IMR-90 (cell line): ENCODE measurements around the gene GMPR. TPM values are rescaled to one million over a fixed set of nuclear protein-coding genes. Genes with fewer than 3 reads are reported as not detected.

Experiments
- ATAC-seq: fragments of 200-7000 bp; cut with Tn5 transposase; 2 replicates; pipeline ENCODE4 v1.9.1; 2020; ENCODE audit warnings: low read depth, mild to moderate bottlenecking, moderate library complexity
- BruUV-seq: library from RNA; stranded (reverse); fragments of 400-500 nt; replicated peaks from 2 replicates; lab custom pipeline; 2021; lab: Mats Ljungman, UMichigan
- CTCF ChIA-PET: fragments of 300-600 bp; formaldehyde crosslinking; extraction: SDS; loops from one replicate; lab custom pipeline; 2021; ENCODE audit warnings: antibody characterized with exemption; lab: Yijun Ruan, JAX
- POLR2A ChIA-PET: fragments of 300-600 bp; sonication (Branson Sonifier 250); formaldehyde crosslinking; loops from one replicate; lab custom pipeline; 2022; ENCODE audit warnings: antibody characterized with exemption; ENCODE audit not compliant: unreplicated experiment; lab: Charles Lee
- DNase-seq: peaks from one replicate; pipeline ENCODE4 v3.0.0; 2013
- H2AFZ ChIP-seq: replicated peaks from 2 replicates; pipeline ENCODE3; 2013; ENCODE audit warnings: low read length, mild to moderate bottlenecking; ENCODE audit not compliant: poor library complexity
- H2AK5ac ChIP-seq: 2 replicates; pipeline ENCODE4 v1.6.1; 2013; ENCODE audit warnings: low read depth, low read length, inconsistent platforms
- H2AK9ac ChIP-seq: replicated peaks from 2 replicates; pipeline ENCODE3; 2013; ENCODE audit warnings: mild to moderate bottlenecking, low read depth, low read length, moderate library complexity; ENCODE audit not compliant: poor library complexity
- H2BK120ac ChIP-seq: 2 replicates; pipeline ENCODE4 v1.6.1; 2013; ENCODE audit warnings: low read depth, low read length, inconsistent platforms
- H2BK15ac ChIP-seq: 3 replicates; pipeline ENCODE4 v1.6.1; 2013; ENCODE audit warnings: low read depth, low read length, inconsistent platforms
- H2BK20ac ChIP-seq: 2 replicates; pipeline ENCODE4 v1.6.1; 2013; ENCODE audit warnings: low read depth, mild to moderate bottlenecking, inconsistent platforms, low read length, moderate library complexity
- H2BK5ac ChIP-seq: 2 replicates; pipeline ENCODE4 v1.6.1; 2013; ENCODE audit warnings: mild to moderate bottlenecking, low read depth, low read length, inconsistent platforms; ENCODE audit not compliant: poor library complexity, severe bottlenecking
- H3K14ac ChIP-seq: replicated peaks from 2 replicates; pipeline ENCODE4 v1.6.1; 2013; ENCODE audit warnings: low read depth, low read length, inconsistent platforms
- H3K18ac ChIP-seq: 2 replicates; pipeline ENCODE4 v1.6.1; 2013; ENCODE audit warnings: low read depth, low read length, control low read depth
- H3K23ac ChIP-seq: 2 replicates; pipeline ENCODE4 v1.6.1; 2013; ENCODE audit warnings: low read depth, low read length, inconsistent platforms
- H3K27ac ChIP-seq: 2 replicates; pipeline ENCODE4 v1.5.1; 2013; ENCODE audit warnings: mild to moderate bottlenecking, control low read depth, low read length; ENCODE audit not compliant: insufficient read depth
- H3K27me3 ChIP-seq: 2 replicates; pipeline ENCODE4 v1.6.1; 2013; ENCODE audit warnings: low read length; ENCODE audit not compliant: control insufficient read depth, insufficient read depth
- H3K36me3 ChIP-seq: 2 replicates; pipeline ENCODE4 v1.6.1; 2013; ENCODE audit warnings: low read length, mixed read lengths; ENCODE audit not compliant: control insufficient read depth, insufficient read depth
- H3K4ac ChIP-seq: 2 replicates; pipeline ENCODE4 v1.6.1; 2013; ENCODE audit warnings: low read depth, low read length, inconsistent platforms
- H3K4me1 ChIP-seq: 2 replicates; pipeline ENCODE4 v1.6.1; 2013; ENCODE audit warnings: low read length, mixed read lengths; ENCODE audit not compliant: control insufficient read depth, insufficient read depth
- H3K4me2 ChIP-seq: 2 replicates; pipeline ENCODE4 v1.6.1; 2013; ENCODE audit warnings: low read depth, mild to moderate bottlenecking, control low read depth, low read length, moderate library complexity
- H3K4me3 ChIP-seq: 2 replicates; pipeline ENCODE4 v1.5.1; 2013; ENCODE audit warnings: low read depth, mild to moderate bottlenecking, control low read depth, low read length, moderate library complexity; ENCODE audit not compliant: insufficient read depth
- H3K56ac ChIP-seq: 2 replicates; pipeline ENCODE4 v1.6.1; 2013; ENCODE audit warnings: low read length, inconsistent platforms; ENCODE audit not compliant: insufficient read depth; ENCODE audit errors: extremely low read depth
- H3K79me1 ChIP-seq, 2 experiments: 2 replicates each; pipeline ENCODE4 v1.6.1; 2013; ENCODE audit warnings: low read length in 2 of 2, inconsistent platforms in 1 of 2, low read depth in 1 of 2
- H3K9ac ChIP-seq: 2 replicates; pipeline ENCODE4 v1.6.1; 2013; ENCODE audit warnings: low read depth, low read length, control low read depth
- H3K9me1 ChIP-seq: 2 replicates; pipeline ENCODE4 v1.6.1; 2013; ENCODE audit warnings: low read length, inconsistent platforms; ENCODE audit not compliant: insufficient read depth
- H3K9me3 ChIP-seq: 2 replicates; pipeline ENCODE4 v1.6.1; 2013; ENCODE audit warnings: low read length; ENCODE audit not compliant: control insufficient read depth, insufficient read depth
- H4K20me1 ChIP-seq: 2 replicates; pipeline ENCODE4 v1.6.1; 2013; ENCODE audit warnings: low read length, inconsistent platforms; ENCODE audit not compliant: insufficient read depth
- H4K5ac ChIP-seq: 2 replicates; pipeline ENCODE4 v1.6.1; 2013; ENCODE audit warnings: mild to moderate bottlenecking, low read depth, low read length, control low read depth
- H4K8ac ChIP-seq, 2 experiments: 2 replicates each; pipeline ENCODE4 v1.6.1; 2013; ENCODE audit warnings: low read depth in 2 of 2, low read length in 2 of 2, control low read depth in 1 of 2, inconsistent platforms in 1 of 2
- H4K91ac ChIP-seq: 2 replicates; pipeline ENCODE4 v1.6.1; 2013; ENCODE audit warnings: low read depth, low read length, inconsistent platforms; ENCODE audit not compliant: insufficient read depth
- CEBPB ChIP-seq: IDR thresholded peaks from 2 replicates; pipeline ENCODE4 v1.6.1; 2012; ENCODE audit warnings: low read depth, low read length, improper control_type of control experiment
- CHD1 ChIP-seq: IDR thresholded peaks from 2 replicates; pipeline ENCODE4 v1.6.1; 2012; ENCODE audit warnings: low read depth, low read length, improper control_type of control experiment
- CTCF ChIP-seq: conservative IDR thresholded peaks from 2 replicates; pipeline ENCODE4 v1.5.1; 2012; ENCODE audit warnings: mild to moderate bottlenecking, low read depth, low read length, improper control_type of control experiment
- MAZ ChIP-seq: IDR thresholded peaks from 2 replicates; pipeline ENCODE4 v1.6.1; 2012; ENCODE audit warnings: low read depth, mild to moderate bottlenecking, low read length, improper control_type of control experiment, moderate library complexity, borderline replicate concordance
- MXI1 ChIP-seq: IDR thresholded peaks from 2 replicates; pipeline ENCODE4 v1.6.1; 2012; ENCODE audit warnings: low read depth, mild to moderate bottlenecking, low read length, moderate library complexity, borderline replicate concordance
- NFE2L2 ChIP-seq: fragments of 150-350 bp; IDR thresholded peaks from 2 replicates; pipeline ENCODE4 v1.6.1; 2016; ENCODE audit warnings: low read depth, mild to moderate bottlenecking, low read length
- WGBS, 2 experiments: methylation state at CpG; one replicate each; pipeline versions ENCODE4 v1.1.5 to v1.1.7; 2013; ENCODE audit warnings: missing lambda C conversion rate in 2 of 2; ENCODE audit not compliant: insufficient read length in 1 of 2; ENCODE audit errors: extremely low coverage in 2 of 2; 5-methylcytosine and 5-hydroxymethylcytosine counted together
- dilution Hi-C: fragments of 300-500 bp; cut with HindIII; formaldehyde crosslinking; loops from one replicate; pipeline ENCODE4 v1.14.3; 2018; ENCODE audit warnings: low sequenced_read_pairs; ENCODE audit not compliant: unreplicated experiment
- in situ Hi-C: fragments of 300-500 bp; cut with MboI; formaldehyde crosslinking; loops from 3 replicates; pipeline ENCODE4 v1.14.3; 2019; ENCODE audit warnings: low sequenced_read_pairs, inconsistent platforms, mixed read lengths
- intact Hi-C: fragments of 100-400 bp; cut with micrococcal nuclease; formaldehyde crosslinking; loops from 2 replicates; pipeline ENCODE4 v1.10.0; 2022
- polyA plus RNA-seq, 3 experiments: library from polyadenylated mRNA; depleted of rRNA; stranded (reverse); fragments of >200 nt; gene quantifications; 2 replicates each; pipeline ENCODE4 v1.2.3, GENCODE V29; 2012; ENCODE audit warnings: low replicate concordance in 1 of 3
- total RNA-seq: library from RNA; depleted of rRNA; stranded (reverse); fragments of >200 nt; gene quantifications from 2 replicates; pipeline ENCODE4 v1.2.3, GENCODE V29; 2012

The GMPR gene
- total and polyA plus RNA-seq, 2 of the 4 experiments (the other 2 are of a cell fraction), result 6.3 to 8.6 TPM

GRCh38 chr6:16227048-16227562 lies 11.3 kb upstream of the GMPR start:
- dilution Hi-C loops, result no loop called here
- no peak overlapping the region for H2AK5ac ChIP-seq
- POLR2A ChIA-PET, result no interaction called here

More at GRCh38 chr6:16227048-16227562, 11.3 kb upstream of the GMPR start:
- no peak overlapping the region for H3K23ac ChIP-seq
- no peaks in the 10 kb centered on the region for H4K20me1 ChIP-seq
- no peaks in the 10 kb centered on the region for H3K36me3 ChIP-seq
- ATAC-seq (no peak), DNase-seq (no peak)
- in situ Hi-C loops, result no loop called here
- no peak overlapping the region for H2BK15ac ChIP-seq
- H3K79me1 ChIP-seq, result no peaks in the 10 kb centered on the region
- no peak overlapping the region for H3K4me3 ChIP-seq
- no peak overlapping the region for H3K18ac ChIP-seq
- BruUV-seq, result no TSS peak
- no peak overlapping the region for H4K5ac ChIP-seq
- H3K9me1 ChIP-seq, result no peaks in the 10 kb centered on the region
- no peak overlapping the region for H2BK120ac ChIP-seq
- no peak overlapping the region for H2BK5ac ChIP-seq
- intact Hi-C loops, result no loop called here
- no peak overlapping the region for H3K4ac ChIP-seq
- H2AFZ ChIP-seq, result no peak overlapping the region
- H3K56ac ChIP-seq, result no peak overlapping the region
- no peak overlapping the region for H2AK9ac ChIP-seq
- WGBS, 2 experiments, result 89% methylated on average over 14 of the region's 32 CpGs; no CpG with 5 or more reads in 1 of the 2 experiments
- H4K8ac ChIP-seq, result no peak overlapping the region
- H2BK20ac ChIP-seq, result no peak overlapping the region
- CTCF ChIA-PET, result no interaction called here
- TF ChIP-seq MAZ (no peak), CEBPB (no peak), MXI1 (no peak), NFE2L2 (no peak), CTCF (no peak), CHD1 (no peak)
- peaks cover 15% of the 10 kb centered on the region for H3K27me3 ChIP-seq
- H3K27ac ChIP-seq, result no peak overlapping the region
- no peak overlapping the region for H3K9ac ChIP-seq
- H3K4me2 ChIP-seq, result no peak overlapping the region
- no peak overlapping the region for H4K91ac ChIP-seq
- H3K14ac ChIP-seq, result no peak overlapping the region
- peaks cover 3% of the 10 kb centered on the region; the same call in 1 of the 2 replicates for H3K4me1 ChIP-seq
- H3K9me3 ChIP-seq, result no peaks in the 10 kb centered on the region
